T1000 (cell line): Measurements from ENCODE around the gene OR2W1.

Source experiments
- DNase-seq: peaks from one replicate; lab custom pipeline; 2025; ENCODE audit warnings: mixed read lengths; lab: John Stamatoyannopoulos, UW

Gene OR2W1

GRCh38 chr6:29045075-29045474 is at the start of gene OR2W1:
OR2W1 (minus strand) TSS chr6:29045175; CDS start chr6:29045175, 0 bp downstream.
- no peak for DNase-seq

- no peak for DNase-seq
These were observed 48.0 kb upstream of the OR2W1 start for GRCh38 chr6:29092957-29093356.

GRCh38 chr6:29087213-29087612 is 42.2 kb upstream of the OR2W1 start, which contains the start of gene OR2B3:
OR2B3 (minus strand) TSS chr6:29087313; CDS start chr6:29087248, 65 bp downstream.
- DNase-seq = no peak

- no peak for DNase-seq
These were observed 37.5 kb upstream of the OR2W1 start for GRCh38 chr6:29082457-29082856.

- no peak for DNase-seq
These were observed 36.3 kb upstream of the OR2W1 start for GRCh38 chr6:29081312-29081711.

- no peak for DNase-seq
These were observed 34.2 kb upstream of the OR2W1 start for GRCh38 chr6:29079203-29079602.

GRCh38 chr6:29071831-29072723 is 27.1 kb upstream of the OR2W1 start:
- no peak for DNase-seq

- no peak for DNase-seq
These were observed 6.7 kb upstream of the OR2W1 start for GRCh38 chr6:29051680-29052079.

GRCh38 chr6:29035951-29036350 is 9.0 kb downstream of the OR2W1 start:
- no peak for DNase-seq

- no peak for DNase-seq
These were observed 16.2 kb downstream of the OR2W1 start for GRCh38 chr6:29028821-29029220.

GRCh38 chr6:29025927-29026585 is 18.9 kb downstream of the OR2W1 start:
- DNase-seq = no peak

GRCh38 chr6:29021434-29021833 is 23.5 kb downstream of the OR2W1 start:
- DNase-seq = no peak

GRCh38 chr6:29019629-29020028 is 25.3 kb downstream of the OR2W1 start:
- DNase-seq = no peak

- DNase-seq = no peak
These were observed 27.6 kb downstream of the OR2W1 start for GRCh38 chr6:29017428-29017802.

- DNase-seq = peak; percentile 15
These were observed 28.2 kb downstream of the OR2W1 start for GRCh38 chr6:29016559-29017427.

- no peak for DNase-seq
These were observed 30.0 kb downstream of the OR2W1 start for GRCh38 chr6:29014729-29015608.

- DNase-seq = no peak
These were observed 33.7 kb downstream of the OR2W1 start for GRCh38 chr6:29011276-29011734.

GRCh38 chr6:29009358-29009757 is 35.6 kb downstream of the OR2W1 start:
- no peak for DNase-seq

GRCh38 chr6:29008089-29008488 is 36.9 kb downstream of the OR2W1 start:
- no peak for DNase-seq

- DNase-seq = no peak
These were observed 39.6 kb downstream of the OR2W1 start, which contains the start of gene ZNF311 for GRCh38 chr6:29005183-29005885. ZNF311 (minus strand) TSS chr6:29005315; CDS start chr6:29003954, 1,361 bp downstream.
